H1 (cell line): ENCODE measurements around the gene SKP1. TPM values are rescaled to one million over a fixed set of nuclear protein-coding genes. Genes with fewer than 3 reads are reported as not detected.

Source experiments
- BACH1 ChIP-seq: IDR thresholded peaks from 2 replicates; pipeline ENCODE4 v1.6.1; 2012; ENCODE audit warnings: low read length, improper control_type of control experiment
- CHD1 ChIP-seq: IDR thresholded peaks from 2 replicates; pipeline ENCODE4 v1.6.1; 2012; ENCODE audit warnings: low read depth, low read length, improper control_type of control experiment
- JUN ChIP-seq: IDR thresholded peaks from 2 replicates; pipeline ENCODE4 v1.6.1; 2011; ENCODE audit warnings: low read depth, mild to moderate bottlenecking, improper control_type of control experiment, low read length
- RFX5 ChIP-seq: IDR thresholded peaks from 2 replicates; pipeline ENCODE4 v1.6.1; 2011; ENCODE audit warnings: low read depth, low read length, improper control_type of control experiment, borderline replicate concordance
- TAF1 ChIP-seq: IDR thresholded peaks from 2 replicates; pipeline ENCODE4 v1.6.1; 2011; ENCODE audit warnings: mild to moderate bottlenecking, low read depth, low read length
- polyA plus RNA-seq, 7 experiments: library from polyadenylated mRNA; depleted of rRNA in 3 of 7; stranded (reverse) in 5 of 7; unstranded in 2 of 7; fragments of >200 nt in 5 of 7; fragments of 200-250 nt in 2 of 7; gene quantifications; 1 replicate in 5 of 7; 2 replicates in 1 of 7; 4 replicates in 1 of 7; pipeline versions ENCODE4 v1.2.1 to v1.2.3, GENCODE V29; 2011 to 2013; ENCODE audit warnings: missing spikeins in 2 of 7, mixed read lengths in 2 of 7
- total RNA-seq: library from RNA; stranded (reverse); fragmentation: NEBNext Ultra II Directional; extraction: Animal tissue kit (Norgen Biotek cat#: 25700); gene quantifications from 2 replicates; pipeline ENCODE4 v1.2.1, GENCODE V29; 2021
- TF ChIP-seq, protein P1 (sequence below): IDR thresholded peaks from 2 replicates; pipeline ENCODE4 v1.6.1; 2011; ENCODE audit warnings: low read depth, mild to moderate bottlenecking, low read length; ENCODE audit not compliant: insufficient read depth
- TF ChIP-seq, protein P2 (sequence below): IDR thresholded peaks from 2 replicates; pipeline ENCODE4 v1.6.1; 2012; ENCODE audit warnings: low read length, inconsistent platforms

SKP1 gene
- total and polyA plus RNA-seq, 2 of the 8 experiments (the other 6 are each of a cell fraction or from before 2014, with no cell fraction given): 163 to 332 TPM

DNA sequence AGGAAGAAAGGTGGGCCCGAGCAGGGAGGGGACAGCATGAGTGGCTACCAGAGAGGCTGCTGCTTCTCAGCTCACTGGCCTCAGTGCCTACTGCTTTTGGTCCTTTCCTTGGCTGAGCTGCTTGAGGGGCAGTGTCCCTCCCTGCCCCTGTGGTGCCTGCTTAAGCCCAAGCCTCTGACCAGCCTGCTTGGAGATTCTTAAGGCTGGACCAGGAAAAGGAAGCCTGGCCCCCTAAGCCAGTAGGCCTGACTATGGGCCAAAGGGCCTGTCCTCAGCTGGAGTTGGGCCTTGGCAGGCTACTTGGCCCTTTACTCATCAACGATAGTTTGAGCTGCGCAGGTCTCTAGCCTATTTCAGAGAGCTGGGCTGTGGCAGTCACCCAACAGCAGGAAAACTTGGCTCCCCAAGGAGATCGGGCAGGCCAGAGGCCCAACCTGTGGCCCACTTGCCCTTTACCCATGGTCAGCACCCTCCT lies 37.3 kb downstream of the SKP1 start (continued):
- no peak for TF ChIP-seq TAF1
- no peak for TF ChIP-seq BACH1
- no peak for TF ChIP-seq RFX5
- TF ChIP-seq CHD1: no peak
- TF ChIP-seq, protein P1, sequence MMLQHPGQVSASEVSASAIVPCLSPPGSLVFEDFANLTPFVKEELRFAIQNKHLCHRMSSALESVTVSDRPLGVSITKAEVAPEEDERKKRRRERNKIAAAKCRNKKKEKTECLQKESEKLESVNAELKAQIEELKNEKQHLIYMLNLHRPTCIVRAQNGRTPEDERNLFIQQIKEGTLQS: no peak
- TF ChIP-seq JUN: no peak
- TF ChIP-seq, protein P2, sequence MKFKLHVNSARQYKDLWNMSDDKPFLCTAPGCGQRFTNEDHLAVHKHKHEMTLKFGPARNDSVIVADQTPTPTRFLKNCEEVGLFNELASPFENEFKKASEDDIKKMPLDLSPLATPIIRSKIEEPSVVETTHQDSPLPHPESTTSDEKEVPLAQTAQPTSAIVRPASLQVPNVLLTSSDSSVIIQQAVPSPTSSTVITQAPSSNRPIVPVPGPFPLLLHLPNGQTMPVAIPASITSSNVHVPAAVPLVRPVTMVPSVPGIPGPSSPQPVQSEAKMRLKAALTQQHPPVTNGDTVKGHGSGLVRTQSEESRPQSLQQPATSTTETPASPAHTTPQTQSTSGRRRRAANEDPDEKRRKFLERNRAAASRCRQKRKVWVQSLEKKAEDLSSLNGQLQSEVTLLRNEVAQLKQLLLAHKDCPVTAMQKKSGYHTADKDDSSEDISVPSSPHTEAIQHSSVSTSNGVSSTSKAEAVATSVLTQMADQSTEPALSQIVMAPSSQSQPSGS: no peak
